ENCODE measurements around the gene CDC42BPA.

The CDC42BPA gene

DNA sequence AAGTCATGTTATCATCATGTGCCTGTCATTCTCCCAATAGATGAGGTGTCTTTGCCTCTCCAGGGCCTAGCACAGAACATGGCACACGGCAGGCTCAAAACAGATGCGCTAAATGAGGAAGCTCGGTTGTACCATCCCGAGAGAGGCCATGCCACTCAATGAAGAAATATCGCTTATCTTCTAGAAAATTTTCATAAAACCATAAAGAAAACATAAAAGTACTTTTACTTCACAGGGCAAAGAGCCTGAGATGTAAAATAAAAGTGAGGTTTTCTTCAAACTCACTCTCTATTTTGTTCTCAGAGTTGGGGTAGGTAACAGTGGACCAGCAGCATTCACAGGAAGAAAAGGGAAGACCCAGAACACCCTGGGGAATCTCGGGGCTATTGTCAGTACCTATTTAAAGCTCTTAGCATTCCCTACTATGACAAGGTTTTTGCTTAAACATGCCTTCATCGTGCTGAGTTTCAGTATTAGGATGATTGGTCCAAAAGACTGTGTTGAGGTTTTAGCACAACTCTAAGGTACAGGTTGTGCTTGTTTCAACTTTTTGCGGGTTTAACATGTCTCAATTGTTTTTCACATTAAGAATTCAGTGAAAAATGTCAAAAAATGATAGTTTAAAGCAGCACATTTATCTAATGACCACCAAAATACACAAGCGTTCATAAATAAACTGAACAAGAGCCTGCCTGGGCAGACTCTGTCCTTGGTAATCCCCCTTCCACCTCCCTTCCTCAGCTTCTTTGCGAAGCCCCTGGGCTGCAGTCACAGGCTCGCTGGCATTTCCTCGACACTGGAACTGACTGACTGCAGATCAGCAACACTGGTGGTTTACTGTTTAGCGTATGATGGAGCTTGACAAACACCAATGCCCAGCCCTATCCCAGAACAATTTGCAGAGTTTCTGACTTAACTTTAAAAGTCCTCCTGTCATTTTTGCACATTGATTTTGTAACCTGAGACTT lies 322.6 kb downstream of the CDC42BPA start:
- TF ChIP-seq, protein P1, sequence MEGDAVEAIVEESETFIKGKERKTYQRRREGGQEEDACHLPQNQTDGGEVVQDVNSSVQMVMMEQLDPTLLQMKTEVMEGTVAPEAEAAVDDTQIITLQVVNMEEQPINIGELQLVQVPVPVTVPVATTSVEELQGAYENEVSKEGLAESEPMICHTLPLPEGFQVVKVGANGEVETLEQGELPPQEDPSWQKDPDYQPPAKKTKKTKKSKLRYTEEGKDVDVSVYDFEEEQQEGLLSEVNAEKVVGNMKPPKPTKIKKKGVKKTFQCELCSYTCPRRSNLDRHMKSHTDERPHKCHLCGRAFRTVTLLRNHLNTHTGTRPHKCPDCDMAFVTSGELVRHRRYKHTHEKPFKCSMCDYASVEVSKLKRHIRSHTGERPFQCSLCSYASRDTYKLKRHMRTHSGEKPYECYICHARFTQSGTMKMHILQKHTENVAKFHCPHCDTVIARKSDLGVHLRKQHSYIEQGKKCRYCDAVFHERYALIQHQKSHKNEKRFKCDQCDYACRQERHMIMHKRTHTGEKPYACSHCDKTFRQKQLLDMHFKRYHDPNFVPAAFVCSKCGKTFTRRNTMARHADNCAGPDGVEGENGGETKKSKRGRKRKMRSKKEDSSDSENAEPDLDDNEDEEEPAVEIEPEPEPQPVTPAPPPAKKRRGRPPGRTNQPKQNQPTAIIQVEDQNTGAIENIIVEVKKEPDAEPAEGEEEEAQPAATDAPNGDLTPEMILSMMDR (conservative IDR thresholded peaks at IDR 0.05; ENCODE audit: low read depth): no peak
- CTCF ChIA-PET: no interaction called here
- POLR2A ChIA-PET (ENCODE audit: low non-redundant PET): no interaction called here
- no peak for DNase-seq (ENCODE audit: low spot score)
- H3K27ac ChIP-seq: no peak overlapping the region

DNA sequence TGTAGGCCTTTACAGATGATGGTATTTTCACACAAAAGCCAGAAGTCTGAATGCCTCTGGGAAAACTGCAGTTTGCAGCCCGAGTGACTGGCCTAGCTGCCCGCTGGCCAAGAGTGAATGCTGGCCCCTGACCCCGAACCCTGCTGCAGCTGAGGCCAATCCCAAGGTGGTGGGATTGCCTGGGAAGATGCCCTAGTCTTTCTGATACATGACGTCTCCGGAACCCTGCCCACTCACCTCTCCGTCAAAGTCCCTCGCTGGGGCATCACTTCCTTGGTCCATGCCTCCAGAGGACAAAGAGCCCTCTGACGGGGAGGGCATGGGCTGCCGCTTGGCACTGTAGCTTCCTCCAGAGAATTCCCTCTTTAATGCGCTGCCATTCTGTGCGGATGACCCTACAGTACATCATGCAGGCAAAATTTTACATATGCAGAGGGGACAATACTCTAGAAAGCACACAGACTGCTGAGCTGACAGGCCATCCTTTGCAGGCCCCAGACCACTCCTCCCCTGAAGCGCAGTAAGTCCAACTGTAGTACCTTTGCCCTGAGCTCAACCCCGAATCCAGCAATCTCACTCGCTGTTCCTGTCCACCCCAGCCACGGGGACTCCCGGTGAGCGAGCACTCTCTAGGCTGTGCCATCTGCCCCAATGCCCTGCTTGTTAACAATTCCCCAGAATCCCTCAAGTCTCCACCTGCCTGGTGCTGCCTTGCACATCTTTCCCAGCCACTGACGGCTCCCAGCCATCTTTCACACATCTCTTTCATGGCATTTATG lies 323.5 kb downstream of the CDC42BPA start:
- TF ChIP-seq, protein P1 (conservative IDR thresholded peaks at IDR 0.05; ENCODE audit: low read depth): no peak
- ChIA-PET CTCF (interaction anchor here (0.6 kb wide), 1 partner anchor 1206 kb away, joined by 3 read pairs; no protein-coding TSS in a partner anchor), POLR2A (ENCODE audit: low non-redundant PET) (no interaction called here)
- no peak for DNase-seq (ENCODE audit: low spot score)
- H3K27ac ChIP-seq: no peak overlapping the region

DNA sequence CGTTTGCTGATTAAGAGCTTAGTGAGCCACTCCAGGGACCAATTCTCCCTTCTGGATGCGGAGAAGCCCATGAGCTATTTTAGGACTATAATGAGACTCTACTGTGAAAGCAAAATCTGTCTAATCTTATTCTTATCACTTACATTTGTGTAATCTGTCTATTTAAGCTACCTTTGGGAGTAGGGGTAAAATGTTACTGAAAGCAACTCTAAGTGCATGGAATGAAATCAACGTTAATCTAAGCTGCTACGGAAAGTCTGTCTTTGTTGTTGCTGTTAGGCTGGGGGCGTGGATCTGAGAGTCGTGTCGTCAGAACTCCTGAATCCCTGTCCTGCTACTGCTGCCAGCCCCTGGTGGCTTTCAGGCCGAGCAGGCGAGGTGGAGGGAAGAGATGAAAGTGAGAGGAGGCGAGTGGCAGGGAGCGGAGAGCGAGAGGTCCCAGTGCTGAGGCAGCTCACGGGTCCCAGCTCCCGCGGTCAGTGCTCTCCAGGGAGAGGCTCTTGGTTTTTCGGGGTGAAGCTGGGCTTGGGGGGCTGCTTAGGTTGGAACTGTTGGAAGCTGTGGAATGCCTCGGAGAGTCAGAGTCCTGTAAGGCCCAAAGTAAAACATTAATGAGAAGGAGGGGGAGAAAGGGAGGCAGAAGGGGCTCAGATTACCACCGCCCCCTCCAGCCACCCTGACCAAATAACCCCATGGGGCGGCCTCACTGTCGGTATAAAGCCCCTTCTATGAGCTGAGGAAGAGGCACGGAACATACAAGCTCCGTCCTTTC lies 324.3 kb downstream of the CDC42BPA start:
- CTCF ChIA-PET: interaction anchor here (0.5 to 0.7 kb wide), 4 partner anchors 146 to 1205 kb away, joined by 3 read pairs; no protein-coding TSS in a partner anchor
- no peak overlapping the region for H3K27ac ChIP-seq
- TF ChIP-seq, protein P1 (conservative IDR thresholded peaks at IDR 0.05; ENCODE audit: low read depth): no peak
- POLR2A ChIA-PET (ENCODE audit: low non-redundant PET): interaction anchor here (0.5 kb wide), 1 partner anchor 208 kb away, joined by 3 read pairs; no protein-coding TSS in a partner anchor
- no peak for DNase-seq (ENCODE audit: low spot score)

DNA sequence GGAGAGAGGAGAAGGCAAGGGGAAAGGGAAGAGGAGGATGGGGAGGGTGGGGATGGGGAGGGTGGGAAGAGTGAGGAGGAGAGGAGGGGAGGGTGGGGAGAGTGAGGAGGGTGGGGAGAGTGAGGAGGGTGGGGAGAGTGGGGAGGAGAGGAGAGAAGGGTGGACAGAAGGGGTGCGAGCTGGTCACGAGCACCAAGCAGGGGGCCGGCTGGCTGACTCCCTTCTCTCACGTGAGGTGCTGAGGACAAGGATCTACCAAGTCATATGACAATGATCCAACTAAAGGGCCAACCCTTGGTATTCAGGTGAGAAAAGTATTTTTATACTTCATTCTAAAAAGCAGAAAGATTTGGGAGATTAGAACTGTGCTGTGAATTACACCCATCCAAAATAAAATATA lies 326.4 kb downstream of the CDC42BPA start:
- H3K27ac ChIP-seq: no peak overlapping the region
- POLR2A ChIA-PET (ENCODE audit: low non-redundant PET): interaction anchor here (0.6 kb wide), 1 partner anchor 350 kb away, joined by 5 read pairs; no protein-coding TSS in a partner anchor
- no peak for DNase-seq (ENCODE audit: low spot score)
- CTCF ChIA-PET: no interaction called here
- TF ChIP-seq, protein P1 (conservative IDR thresholded peaks at IDR 0.05; ENCODE audit: low read depth): no peak

DNA sequence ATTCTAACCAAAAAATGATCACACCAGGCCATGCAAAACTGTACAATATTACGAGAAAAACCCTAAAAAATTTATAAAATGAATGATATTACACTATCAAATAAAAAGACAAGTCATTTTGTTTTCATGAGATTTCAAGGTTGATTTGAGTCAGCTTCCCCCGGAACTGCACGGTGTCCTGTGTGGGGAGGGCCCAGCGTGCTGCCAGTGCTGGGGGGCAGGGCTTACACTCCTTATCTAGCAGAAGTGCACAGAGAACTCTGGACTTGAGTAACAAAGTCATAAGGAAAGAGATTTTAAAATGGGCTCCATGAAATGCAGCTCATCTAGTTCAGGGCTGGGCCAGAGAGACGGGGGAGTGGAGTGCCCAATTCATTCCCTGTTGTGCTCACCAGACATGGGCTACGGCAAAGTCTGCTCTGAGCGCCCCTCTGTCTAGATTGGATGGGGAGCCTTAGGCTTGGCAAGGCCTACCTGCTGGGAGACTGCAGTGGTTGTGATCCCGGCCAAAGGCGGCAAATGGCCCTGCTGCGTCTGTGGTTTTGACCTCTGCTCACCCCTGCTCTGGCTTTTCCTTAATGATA lies 328.1 kb downstream of the CDC42BPA start:
- no peak for DNase-seq (ENCODE audit: low spot score)
- ChIA-PET CTCF (interaction anchor here (0.6 kb wide), 1 partner anchor 764 kb away, joined by 5 read pairs; no protein-coding TSS in a partner anchor), POLR2A (ENCODE audit: low non-redundant PET) (no interaction called here)
- no peak overlapping the region for H3K27ac ChIP-seq
- TF ChIP-seq, protein P1 (conservative IDR thresholded peaks at IDR 0.05; ENCODE audit: low read depth): no peak
